ENCODE data around the gene CMTR1.

Gene CMTR1

GRCh38 chr6:37524970-37525318 lies 91.9 kb downstream of the CMTR1 start:
- no peak overlapping the region for H3K4me2 ChIP-seq
- no peak overlapping the region for H3K27ac ChIP-seq
- H3K4me3 ChIP-seq (IDR thresholded peaks at IDR 0.05; ENCODE audit: insufficient read depth, low read depth, low read length), result no peak overlapping the region
- H3K36me3 ChIP-seq (ENCODE audit: insufficient read depth), result no peaks in the 10 kb centered on the region
- peaks cover 12% of the 10 kb centered on the region for H3K4me1 ChIP-seq (ENCODE audit: low read depth, poor library complexity, severe bottlenecking)
- peaks cover 11% of the 10 kb centered on the region; the same call in 1 of the 2 replicates for H3K27me3 ChIP-seq (ENCODE audit: insufficient read depth, low read depth)
- TF ChIP-seq CTCF (conservative IDR thresholded peaks at IDR 0.05; ENCODE audit: low read depth, low read length), result no peak
- H3K79me2 ChIP-seq (ENCODE audit: insufficient read depth, low read depth), result no peaks in the 10 kb centered on the region
- H2AFZ ChIP-seq (ENCODE audit: low read depth), result no peak overlapping the region
- no peaks in the 10 kb centered on the region for H4K20me1 ChIP-seq (ENCODE audit: insufficient read depth)
- H3K9ac ChIP-seq, result no peak overlapping the region

GRCh38 chr6:37525460-37526357 lies 92.7 kb downstream of the CMTR1 start:
- no peak for TF ChIP-seq CTCF (conservative IDR thresholded peaks at IDR 0.05; ENCODE audit: low read depth, low read length)
- Histone ChIP-seq H3K27me3 (ENCODE audit: insufficient read depth, low read depth) (peaks cover 13% of the 10 kb centered on the region; the same call in 1 of the 2 replicates), H4K20me1 (ENCODE audit: insufficient read depth) (no peaks in the 10 kb centered on the region), H3K4me3 (IDR thresholded peaks at IDR 0.05; ENCODE audit: insufficient read depth, low read depth, low read length) (no peak overlapping the region), H3K9ac (no peak overlapping the region), H3K36me3 (ENCODE audit: insufficient read depth) (no peaks in the 10 kb centered on the region), H3K79me2 (ENCODE audit: insufficient read depth, low read depth) (no peaks in the 10 kb centered on the region), H3K27ac (no peak overlapping the region), H3K4me1 (ENCODE audit: low read depth, poor library complexity, severe bottlenecking) (peaks cover 12% of the 10 kb centered on the region), H3K4me2 (no peak overlapping the region), H2AFZ (ENCODE audit: low read depth) (no peak overlapping the region)

GRCh38 chr6:37528541-37528940 lies 95.5 kb downstream of the CMTR1 start:
- no peak overlapping the region for H3K27ac ChIP-seq
- H4K20me1 ChIP-seq (ENCODE audit: insufficient read depth), result no peaks in the 10 kb centered on the region
- H3K4me2 ChIP-seq, result no peak overlapping the region
- no peak overlapping the region for H2AFZ ChIP-seq (ENCODE audit: low read depth)
- no peaks in the 10 kb centered on the region for H3K4me1 ChIP-seq (ENCODE audit: low read depth, poor library complexity, severe bottlenecking)
- H3K4me3 ChIP-seq (IDR thresholded peaks at IDR 0.05; ENCODE audit: insufficient read depth, low read depth, low read length), result no peak overlapping the region
- no peaks in the 10 kb centered on the region for H3K36me3 ChIP-seq (ENCODE audit: insufficient read depth)
- H3K27me3 ChIP-seq (ENCODE audit: insufficient read depth, low read depth), result peaks cover 17% of the 10 kb centered on the region; the same call in 1 of the 2 replicates
- no peaks in the 10 kb centered on the region for H3K79me2 ChIP-seq (ENCODE audit: insufficient read depth, low read depth)
- no peak overlapping the region for H3K9ac ChIP-seq
- no peak for TF ChIP-seq CTCF (conservative IDR thresholded peaks at IDR 0.05; ENCODE audit: low read depth, low read length)

GRCh38 chr6:37530297-37530696 lies 97.3 kb downstream of the CMTR1 start:
- peaks cover 10% of the 10 kb centered on the region; the same call in 1 of the 2 replicates for H3K27me3 ChIP-seq (ENCODE audit: insufficient read depth, low read depth)
- H4K20me1 ChIP-seq (ENCODE audit: insufficient read depth), result no peaks in the 10 kb centered on the region
- H3K4me2 ChIP-seq, result no peak overlapping the region
- no peak overlapping the region for H2AFZ ChIP-seq (ENCODE audit: low read depth)
- no peak overlapping the region for H3K27ac ChIP-seq
- no peaks in the 10 kb centered on the region for H3K4me1 ChIP-seq (ENCODE audit: low read depth, poor library complexity, severe bottlenecking)
- H3K79me2 ChIP-seq (ENCODE audit: insufficient read depth, low read depth), result no peaks in the 10 kb centered on the region
- H3K9ac ChIP-seq, result no peak overlapping the region
- H3K4me3 ChIP-seq (IDR thresholded peaks at IDR 0.05; ENCODE audit: insufficient read depth, low read depth, low read length), result no peak overlapping the region
- no peaks in the 10 kb centered on the region for H3K36me3 ChIP-seq (ENCODE audit: insufficient read depth)
- TF ChIP-seq CTCF (conservative IDR thresholded peaks at IDR 0.05; ENCODE audit: low read depth, low read length), result no peak

Measured in KMS-11 (cell line).